OCI-LY3 (cell line): ENCODE measurements around the gene KRT4.
"Not testable (repeated sequence)": the region's sequence is repeated elsewhere in the genome, so short reads cannot be mapped to it uniquely, and the experiment has no call there.

ENCODE experiments used
- H2AFZ ChIP-seq: fragments of 200-600, 300-600 bp; shearing (Covaris generic); 2 replicates; pipeline ENCODE4 v1.6.0; 2014; ENCODE audit warnings: antibody characterized with exemption, low read depth, low read length
- H3K27ac ChIP-seq: fragments of 200-600, 300-600 bp; sonication (generic); 2 replicates; pipeline ENCODE4 v1.5.1; 2014; ENCODE audit warnings: mild to moderate bottlenecking, low read length, moderate library complexity, mixed read lengths
- H3K27me3 ChIP-seq: fragments of 200-600, 300-600 bp; sonication (generic); 2 replicates; pipeline ENCODE4 v1.6.1; 2014; ENCODE audit warnings: low read depth, low read length, mixed read lengths
- H3K36me3 ChIP-seq: fragments of 200-600, 300-600 bp; sonication (generic); replicated peaks from 2 replicates; pipeline ENCODE3; 2014; ENCODE audit warnings: low read depth, low read length, mixed read lengths
- H3K4me1 ChIP-seq: fragments of 300-600, 200-600 bp; sonication (generic); 2 replicates; pipeline ENCODE4 v1.6.1; 2014; ENCODE audit warnings: low read length, mixed read lengths
- H3K4me2 ChIP-seq: fragments of 200-600, 300-600 bp; sonication (generic); 2 replicates; pipeline ENCODE4 v1.6.1; 2014; ENCODE audit warnings: low read length, mixed read lengths
- H3K4me3 ChIP-seq: fragments of 300-600, 200-600 bp; sonication (generic); 2 replicates; pipeline ENCODE4 v1.5.1; 2014; ENCODE audit warnings: antibody characterized with exemption, mild to moderate bottlenecking, low read length, moderate library complexity
- H3K79me2 ChIP-seq: fragments of 300-600, 200-600 bp; shearing (Covaris generic); 2 replicates; pipeline ENCODE4 v1.6.1; 2014; ENCODE audit warnings: mild to moderate bottlenecking, low read length, mixed read lengths
- H3K9ac ChIP-seq: fragments of 300-600, 200-600 bp; shearing (Covaris generic); 2 replicates; pipeline ENCODE4 v1.6.0; 2014; ENCODE audit warnings: mild to moderate bottlenecking, low read length, moderate library complexity
- H3K9me3 ChIP-seq: fragments of 200-600, 300-600 bp; shearing (Covaris generic); 2 replicates; pipeline ENCODE4 v1.6.1; 2014; ENCODE audit warnings: low read length, mixed read lengths; ENCODE audit not compliant: insufficient read depth
- H4K20me1 ChIP-seq: fragments of 200-600, 300-600 bp; sonication (generic); 2 replicates; pipeline ENCODE4 v1.6.1; 2016; ENCODE audit warnings: low read length, mixed read lengths; ENCODE audit not compliant: insufficient read depth
- CTCF ChIP-seq: fragments of 200-600, 300-600 bp; sonication (generic); IDR thresholded peaks from 2 replicates; pipeline ENCODE4 v1.5.1; 2014; ENCODE audit warnings: antibody characterized with exemption, low read length, low read depth
- EZH2phosphoT487 ChIP-seq: fragments of 200-600 bp; shearing (Covaris generic); IDR thresholded peaks from 2 replicates; pipeline ENCODE4 v1.6.1; 2018; ENCODE audit warnings: antibody characterized with exemption, mixed run types, low read depth

KRT4 gene

GRCh38 chr12:52795694-52796428, 18.1 kb downstream of the KRT4 start, which contains the start of gene KRT3:
Gene KRT3 (minus strand): TSS chr12:52796117. CDS start chr12:52796042, 75 bp downstream.
- TF ChIP-seq EZH2phosphoT487: no peak
- TF ChIP-seq CTCF: no peak
- Histone ChIP-seq H3K36me3 (no peaks in the 10 kb centered on the region), H3K27ac (no peak within 1 kb of the TSS), H3K27me3 (0 out of 2 replicates have a peak, but pooled peaks cover 3% of the 10 kb centered on the region), H3K9ac (no peak within 1 kb of the TSS), H4K20me1 (no peaks in the 10 kb centered on the region), H3K4me2 (no peak within 1 kb of the TSS), H3K9me3 (no peaks in the 10 kb centered on the region), H2AFZ (no peak within 1 kb of the TSS), H3K4me1 (no peaks in the 10 kb centered on the region), H3K4me3 (no peak within 1 kb of the TSS), H3K79me2 (no peaks in the 10 kb centered on the region)

GRCh38 chr12:52795332-52795674, 18.6 kb downstream of the KRT4 start:
- not testable (repeated sequence) for H3K27me3 ChIP-seq, H2AFZ ChIP-seq, H3K4me2 ChIP-seq, H3K27ac ChIP-seq, H3K9me3 ChIP-seq, H3K4me1 ChIP-seq, H4K20me1 ChIP-seq, H3K79me2 ChIP-seq, H3K9ac ChIP-seq, H3K36me3 ChIP-seq, H3K4me3 ChIP-seq

- 0 out of 2 replicates have a peak, but pooled peaks cover 3% of the 10 kb centered on the region for H3K27me3 ChIP-seq
- H3K9me3 ChIP-seq: no peaks in the 10 kb centered on the region
- H3K79me2 ChIP-seq: no peaks in the 10 kb centered on the region
- H3K27ac ChIP-seq: no peak overlapping the region
- no peak overlapping the region for H3K4me2 ChIP-seq
- H3K36me3 ChIP-seq: no peaks in the 10 kb centered on the region
- no peak overlapping the region for H2AFZ ChIP-seq
- H4K20me1 ChIP-seq: no peaks in the 10 kb centered on the region
- no peak overlapping the region for H3K4me3 ChIP-seq
- H3K4me1 ChIP-seq: no peaks in the 10 kb centered on the region
- no peak for TF ChIP-seq EZH2phosphoT487
- no peak for TF ChIP-seq CTCF
- H3K9ac ChIP-seq: no peak overlapping the region
Measured at GRCh38 chr12:52794479-52795331, 19.2 kb downstream of the KRT4 start.

GRCh38 chr12:52792185-52793029, 21.5 kb downstream of the KRT4 start:
- H3K4me1 ChIP-seq: no peaks in the 10 kb centered on the region
- H3K4me3 ChIP-seq: no peak overlapping the region
- no peak overlapping the region for H3K27ac ChIP-seq
- no peak overlapping the region for H3K9ac ChIP-seq
- H3K27me3 ChIP-seq: 0 out of 2 replicates have a peak, but pooled peaks cover 3% of the 10 kb centered on the region
- H3K4me2 ChIP-seq: no peak overlapping the region
- no peak for TF ChIP-seq CTCF
- no peak for TF ChIP-seq EZH2phosphoT487
- no peaks in the 10 kb centered on the region for H3K9me3 ChIP-seq
- no peaks in the 10 kb centered on the region for H3K36me3 ChIP-seq
- no peaks in the 10 kb centered on the region for H3K79me2 ChIP-seq
- no peaks in the 10 kb centered on the region for H4K20me1 ChIP-seq
- H2AFZ ChIP-seq: no peak overlapping the region
